Stimulated activated CD8-positive, alpha-beta memory T cell treated with anti-CD3 and anti-CD28 coated beads, Interleukin-2, amount 100 ng/mL, for 48 hours (primary cell): ENCODE results near the gene FBRSL1.
"Not testable (repeated sequence)": the region's sequence is repeated elsewhere in the genome, so short reads cannot be mapped to it uniquely, and the experiment has no call there.

Experiments used
- DNase-seq, 2 donors: peaks; one replicate each; pipeline ENCODE4 v3.0.0-alpha.2; 2020; ENCODE audit warnings: low read depth in 2 of 2

FBRSL1 gene

GRCh38 chr12:132489602-132490266, at the start of gene FBRSL1:
Gene FBRSL1 (plus strand): TSS chr12:132490151.
- peak; percentile 89 to 93 for DNase-seq

- DNase-seq, result not testable (repeated sequence)
Observed at GRCh38 chr12:132440420-132440819, 49.5 kb upstream of the FBRSL1 start.

GRCh38 chr12:132441871-132442863, 47.8 kb upstream of the FBRSL1 start:
- DNase-seq, result no peak

GRCh38 chr12:132443091-132443490, 46.9 kb upstream of the FBRSL1 start:
- no peak for DNase-seq

GRCh38 chr12:132444283-132444682, 45.7 kb upstream of the FBRSL1 start:
- no peak for DNase-seq

DNA sequence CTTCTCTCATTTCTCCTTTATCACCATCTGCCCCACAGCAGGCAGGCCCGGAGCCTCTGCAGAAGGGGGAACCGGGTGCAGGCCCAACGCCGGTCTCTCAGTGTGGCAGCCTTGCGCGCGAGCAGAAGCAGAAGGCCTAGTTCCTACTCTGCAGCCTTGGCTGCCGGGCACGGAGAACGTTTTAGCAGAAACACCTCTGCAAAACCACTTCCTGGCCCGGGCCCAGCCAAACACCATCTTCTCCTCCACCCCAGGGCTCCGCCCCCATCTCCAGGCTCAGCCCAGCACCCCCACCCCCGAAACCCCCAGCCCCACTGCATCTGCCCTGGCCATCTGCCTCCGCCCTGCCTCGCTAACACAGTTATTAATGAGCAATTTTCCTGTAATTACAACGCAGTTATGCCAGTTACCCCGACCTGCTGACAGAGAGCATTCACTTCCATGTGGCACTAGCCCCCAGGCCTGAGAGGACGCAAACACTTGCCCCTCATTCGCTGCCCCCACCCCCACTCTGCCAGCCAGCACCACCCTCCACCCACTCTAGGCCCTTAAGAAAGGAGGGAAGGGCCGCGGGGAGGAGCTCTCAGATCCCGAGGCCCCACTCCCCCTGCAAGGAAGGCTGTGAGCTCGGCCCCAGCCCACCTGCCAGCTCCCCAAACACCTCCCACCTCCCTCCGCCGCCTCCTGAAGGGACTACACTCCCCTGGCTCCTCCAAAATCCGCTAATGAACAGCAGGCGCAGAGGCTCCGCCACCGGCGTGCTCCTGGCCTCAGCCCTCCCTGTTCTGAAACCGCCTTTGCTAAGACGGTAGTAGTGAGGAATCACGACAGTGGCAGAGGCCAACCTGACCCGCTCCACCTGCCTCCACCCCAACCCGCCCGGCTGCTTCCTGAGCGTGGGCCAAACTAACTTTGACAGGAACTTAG, 44.7 kb upstream of the FBRSL1 start:
- DNase-seq, result peak; percentile 66 to 73

GRCh38 chr12:132445884-132446632, 43.9 kb upstream of the FBRSL1 start:
- DNase-seq, result peak; percentile 41 to 45

- no peak for DNase-seq
Observed at GRCh38 chr12:132446633-132447326, 43.2 kb upstream of the FBRSL1 start.

DNA sequence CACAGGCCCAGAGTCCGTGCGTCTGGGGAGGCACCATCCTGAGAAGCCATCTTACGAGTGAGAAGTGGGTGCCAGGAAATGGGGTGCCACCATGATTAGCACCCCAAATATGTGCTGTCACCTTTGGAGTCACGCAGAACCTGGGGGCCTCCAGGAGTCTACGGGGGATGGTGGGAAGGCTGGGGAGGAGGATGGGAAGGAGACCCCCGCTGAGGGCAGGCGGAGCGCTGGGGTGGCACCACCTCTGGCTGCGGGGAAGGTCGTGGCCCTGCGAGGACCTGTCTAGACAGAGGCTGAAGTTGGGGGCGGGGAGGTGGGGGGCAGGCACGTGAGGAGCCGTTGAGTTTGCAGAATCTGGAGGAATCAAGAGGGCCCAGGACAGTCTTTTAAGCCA, 42.6 kb upstream of the FBRSL1 start:
- DNase-seq, result no peak

GRCh38 chr12:132447731-132448462, 42.1 kb upstream of the FBRSL1 start:
- DNase-seq, result no peak

- no peak for DNase-seq
Observed at GRCh38 chr12:132448463-132448820, 41.5 kb upstream of the FBRSL1 start.

GRCh38 chr12:132449565-132450417, 40.2 kb upstream of the FBRSL1 start:
- no peak for DNase-seq

DNA sequence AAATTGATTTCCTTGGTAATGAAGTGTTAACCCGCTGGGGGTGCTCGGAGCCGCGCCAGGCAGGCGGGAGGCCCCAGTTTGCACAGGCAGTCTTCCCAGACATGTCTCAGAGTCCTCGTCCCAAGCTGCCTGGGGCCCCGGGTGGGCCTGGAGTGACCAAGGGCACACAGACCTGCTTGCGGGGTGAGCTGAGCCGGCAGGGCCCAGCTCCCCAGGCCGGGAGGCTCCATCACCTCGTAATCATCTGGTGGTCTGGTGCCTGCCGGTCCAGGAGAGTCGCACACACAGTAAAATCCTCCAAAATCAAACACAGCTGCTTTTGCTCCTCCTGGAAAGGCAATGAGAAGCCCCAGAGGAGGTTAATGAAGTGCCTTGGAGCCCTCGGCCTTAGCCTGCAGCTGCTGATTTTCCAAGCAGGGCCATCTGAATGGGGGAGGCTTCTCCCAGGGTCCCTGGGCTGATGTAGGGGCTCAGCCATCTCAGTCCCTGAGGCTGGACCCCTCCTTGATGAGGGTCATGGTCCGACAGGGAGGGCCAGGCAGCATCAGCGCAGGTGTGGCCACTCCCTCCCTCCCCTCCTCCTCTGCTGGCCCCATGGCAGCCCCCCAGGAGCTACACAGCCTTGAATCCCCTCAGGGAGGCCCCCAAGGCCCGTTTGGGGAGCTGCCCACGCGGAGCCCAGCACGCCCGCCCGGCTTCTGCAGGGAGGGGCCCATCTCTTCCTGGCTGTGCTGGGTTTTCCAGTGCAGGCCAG, 39.4 kb upstream of the FBRSL1 start:
- no peak for DNase-seq

DNA sequence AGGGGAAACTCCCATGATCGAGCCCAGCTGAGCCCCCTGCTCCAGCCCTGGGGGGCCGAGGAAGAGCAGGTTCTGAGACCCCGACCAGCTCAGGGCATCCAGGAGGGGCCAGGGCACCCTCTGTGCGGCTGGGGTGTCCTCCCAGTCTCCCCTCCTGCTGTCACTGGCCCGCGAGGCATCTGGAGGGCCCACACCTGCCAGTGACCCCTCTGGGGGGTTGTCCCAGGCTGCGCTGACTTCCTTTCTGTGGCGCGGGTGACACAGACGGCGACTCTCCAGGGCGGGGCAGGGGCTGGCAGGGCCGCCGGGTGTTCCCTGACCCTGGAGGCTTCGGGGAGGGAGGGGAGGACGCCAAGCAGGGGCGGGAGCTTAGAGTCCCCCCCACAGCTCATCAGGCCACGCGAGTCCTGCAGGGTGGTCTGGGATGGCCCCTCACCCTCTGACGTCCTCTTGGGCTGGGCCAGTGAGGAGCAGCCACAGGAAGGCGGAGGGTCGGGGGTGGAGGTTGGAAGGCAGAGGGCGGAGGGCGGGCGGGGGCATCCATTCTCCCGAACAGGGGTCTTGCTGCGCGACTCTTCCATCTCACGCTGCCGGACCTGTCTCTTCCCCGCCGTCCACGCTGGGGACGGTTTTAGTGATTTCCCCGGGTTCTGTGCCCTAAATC, 38.6 kb upstream of the FBRSL1 start:
- DNase-seq, result no peak

GRCh38 chr12:132451836-132452195, 38.1 kb upstream of the FBRSL1 start:
- no peak for DNase-seq

DNA sequence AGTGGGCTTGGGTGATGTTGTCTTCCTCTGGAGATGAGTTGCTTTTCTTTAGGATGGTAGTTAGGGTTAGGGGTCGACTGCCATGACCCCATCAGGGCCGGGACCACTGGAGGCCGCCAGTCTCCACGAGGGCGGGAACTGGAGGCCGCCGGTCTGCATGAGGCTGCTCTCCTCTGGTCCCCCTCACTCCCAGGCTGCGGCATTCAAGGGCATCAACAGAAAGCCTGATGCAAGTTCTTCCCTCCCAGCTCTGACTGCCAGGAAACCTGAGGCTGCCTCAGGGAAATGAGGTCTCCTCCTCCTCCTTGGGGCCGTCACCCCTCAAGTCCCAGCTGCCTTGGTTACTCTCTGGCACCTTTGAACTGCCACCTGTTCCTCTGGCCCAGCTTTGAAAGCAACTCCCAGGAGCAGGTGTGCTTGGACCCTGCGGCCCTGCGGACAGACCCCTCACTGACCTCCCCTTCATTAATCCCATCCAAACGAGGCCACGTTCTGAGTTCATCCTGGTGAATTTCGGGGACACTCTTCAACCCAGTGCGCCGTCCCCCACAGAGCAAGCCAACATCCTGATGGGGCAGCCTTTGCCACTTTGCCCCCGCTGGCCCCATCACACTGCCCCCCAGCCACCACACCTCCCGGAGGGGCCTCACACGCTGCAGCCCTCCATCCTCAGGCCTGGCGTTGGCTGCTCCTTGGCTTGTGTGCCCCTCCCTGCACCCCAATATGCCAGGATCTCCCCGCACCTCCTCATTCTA, 37.2 kb upstream of the FBRSL1 start:
- DNase-seq, result no peak
